Spleen (tissue), 7 donors: Measurements from ENCODE around the gene ADGRG4.

Source experiments
- POLR2A ChIP-seq, 3 donors: fragments of 450-650 bp; IDR thresholded peaks; one replicate each; pipeline ENCODE4 v1.5.1; 2017; ENCODE audit warnings: antibody characterized with exemption in 3 of 3, mild to moderate bottlenecking in 1 of 3
- POLR2AphosphoS5 ChIP-seq, 3 donors: sonication (generic); formaldehyde crosslinking; IDR thresholded peaks; one replicate each; pipeline ENCODE4 v1.5.1; 2017; ENCODE audit warnings: antibody characterized with exemption in 3 of 3
- TF ChIP-seq, protein P1 (sequence below), 11 experiments: fragments of 200-600 bp in 7 of 11; fragments of 450-650 bp in 4 of 11; sonication (generic) in 4 of 11; IDR thresholded peaks in 8 of 11; conservative IDR thresholded peaks in 3 of 11; 1 replicate in 7 of 11; 2 replicates in 4 of 11; pipeline versions ENCODE4 v1.4.0 to v1.8.0; 2016 to 2021; ENCODE audit warnings: antibody characterized with exemption in 11 of 11, inconsistent platforms in 4 of 11, mild to moderate bottlenecking in 1 of 11
- donor health status: DM: no; HTN: no; CAD: no; lungs with moderate emphysema.
- donor health status: DM: no; HTN: no; CAD: no.
- donor health status: DM: no; HTN: no; CAD: no.

DNA sequence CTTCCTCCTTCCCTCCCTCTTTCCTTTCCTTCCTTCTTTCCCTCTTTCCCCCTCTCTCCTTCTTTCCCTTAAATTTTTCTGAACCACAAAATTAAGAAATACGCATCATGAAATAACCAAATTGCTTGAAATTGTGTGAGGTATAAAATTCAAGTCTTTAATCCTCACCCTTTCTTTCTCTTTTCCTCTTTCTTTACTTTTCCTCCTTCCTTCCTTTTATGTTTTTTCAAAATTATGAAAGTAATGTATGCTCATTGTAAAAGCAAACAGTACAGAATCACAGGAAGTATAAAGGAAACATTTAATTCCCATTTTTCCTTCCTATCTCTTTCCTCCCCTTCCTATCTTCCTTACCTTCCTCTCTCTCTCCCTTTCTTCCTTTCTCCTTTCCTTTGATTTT, 5.4 kb downstream of the ADGRG4 start:
- TF ChIP-seq POLR2A (IDR thresholded peaks at IDR 0.05) (no peak), POLR2AphosphoS5 (IDR thresholded peaks at IDR 0.05) (no peak)
- TF ChIP-seq, protein P1, sequence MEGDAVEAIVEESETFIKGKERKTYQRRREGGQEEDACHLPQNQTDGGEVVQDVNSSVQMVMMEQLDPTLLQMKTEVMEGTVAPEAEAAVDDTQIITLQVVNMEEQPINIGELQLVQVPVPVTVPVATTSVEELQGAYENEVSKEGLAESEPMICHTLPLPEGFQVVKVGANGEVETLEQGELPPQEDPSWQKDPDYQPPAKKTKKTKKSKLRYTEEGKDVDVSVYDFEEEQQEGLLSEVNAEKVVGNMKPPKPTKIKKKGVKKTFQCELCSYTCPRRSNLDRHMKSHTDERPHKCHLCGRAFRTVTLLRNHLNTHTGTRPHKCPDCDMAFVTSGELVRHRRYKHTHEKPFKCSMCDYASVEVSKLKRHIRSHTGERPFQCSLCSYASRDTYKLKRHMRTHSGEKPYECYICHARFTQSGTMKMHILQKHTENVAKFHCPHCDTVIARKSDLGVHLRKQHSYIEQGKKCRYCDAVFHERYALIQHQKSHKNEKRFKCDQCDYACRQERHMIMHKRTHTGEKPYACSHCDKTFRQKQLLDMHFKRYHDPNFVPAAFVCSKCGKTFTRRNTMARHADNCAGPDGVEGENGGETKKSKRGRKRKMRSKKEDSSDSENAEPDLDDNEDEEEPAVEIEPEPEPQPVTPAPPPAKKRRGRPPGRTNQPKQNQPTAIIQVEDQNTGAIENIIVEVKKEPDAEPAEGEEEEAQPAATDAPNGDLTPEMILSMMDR (IDR thresholded peaks at IDR 0.05 in 8 of 11, conservative IDR thresholded peaks at IDR 0.05 in 3 of 11), result no peak
